Stimulated activated effector memory CD8-positive, alpha-beta T cell treated with anti-CD3 and anti-CD28 coated beads, Interleukin-12 subunit alpha, Interleukin-12 subunit beta, amount 100 ng/mL, for 72 hours (primary cell): ENCODE measurements around the gene SASH1.

Source experiments
- ATAC-seq: fragments of 150-1000 bp; cut with Tn5 transposase; 2 replicates; pipeline ENCODE4 v1.10.0; 2021
- DNase-seq, 2 donors: peaks; one replicate each; pipeline ENCODE4 v3.0.0; 2021 to 2022; ENCODE audit warnings: low spot score in 2 of 2
- H3K27ac Mint-ChIP-seq: one replicate; pipeline ENCODE4 v1.8.0; 2022; ENCODE audit warnings: mild to moderate bottlenecking, mixed read lengths
- H3K36me3 Mint-ChIP-seq: one replicate; pipeline ENCODE4 v1.8.0; 2022; ENCODE audit warnings: mild to moderate bottlenecking, mixed read lengths
- H3K4me1 Mint-ChIP-seq: one replicate; pipeline ENCODE4 v1.8.0; 2022; ENCODE audit warnings: mixed read lengths
- H3K4me3 Mint-ChIP-seq: one replicate; pipeline ENCODE4 v1.8.0; 2022; ENCODE audit warnings: mild to moderate bottlenecking, mixed read lengths
- H3K9me3 Mint-ChIP-seq: one replicate; pipeline ENCODE4 v1.8.0; 2022; ENCODE audit warnings: mixed read lengths

Gene SASH1

DNA sequence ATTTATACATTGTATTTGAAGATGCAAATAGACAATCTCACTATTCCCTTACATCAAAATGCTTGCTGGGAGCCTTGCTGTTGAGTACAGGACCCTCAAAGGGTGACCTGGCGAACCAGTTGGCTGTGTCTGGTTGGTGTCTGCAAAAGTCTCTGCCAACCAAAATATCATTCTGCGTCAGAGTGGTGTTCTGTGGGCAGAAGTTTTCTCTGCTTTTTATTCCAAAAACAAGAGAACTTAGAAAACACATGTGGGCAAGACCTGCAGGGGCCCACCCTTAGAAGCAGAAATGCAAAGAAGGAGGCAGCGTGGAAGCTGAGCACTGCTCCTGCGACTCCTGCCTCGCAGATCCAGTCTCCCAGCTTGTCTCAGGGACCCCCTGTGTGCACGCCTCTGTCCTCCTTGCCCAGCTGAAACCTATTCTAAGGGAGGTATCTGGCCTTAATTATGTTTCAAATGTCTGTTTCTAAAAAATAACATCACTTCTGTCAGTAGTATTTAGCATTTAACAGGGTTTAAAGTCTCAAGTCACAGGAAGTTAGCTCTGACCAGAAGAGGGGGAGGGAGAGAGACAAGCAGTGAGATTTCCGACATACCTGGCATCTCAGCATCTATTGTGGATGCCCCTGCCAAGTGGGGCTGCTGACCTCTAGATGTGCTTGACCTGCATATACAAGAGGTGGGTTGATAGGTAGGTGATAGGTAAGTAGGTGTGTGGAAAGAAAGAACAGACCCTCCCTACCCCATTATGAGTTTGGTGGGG lies 101.3 kb downstream of the SASH1 start:
- Mint-ChIP-seq H3K9me3 (no peaks in the 10 kb centered on the region), H3K27ac (no peak overlapping the region), H3K4me3 (no peak overlapping the region), H3K36me3 (no peaks in the 10 kb centered on the region), H3K4me1 (peaks cover 25% of the 10 kb centered on the region)
- ATAC-seq (no peak), DNase-seq (no peak)

DNA sequence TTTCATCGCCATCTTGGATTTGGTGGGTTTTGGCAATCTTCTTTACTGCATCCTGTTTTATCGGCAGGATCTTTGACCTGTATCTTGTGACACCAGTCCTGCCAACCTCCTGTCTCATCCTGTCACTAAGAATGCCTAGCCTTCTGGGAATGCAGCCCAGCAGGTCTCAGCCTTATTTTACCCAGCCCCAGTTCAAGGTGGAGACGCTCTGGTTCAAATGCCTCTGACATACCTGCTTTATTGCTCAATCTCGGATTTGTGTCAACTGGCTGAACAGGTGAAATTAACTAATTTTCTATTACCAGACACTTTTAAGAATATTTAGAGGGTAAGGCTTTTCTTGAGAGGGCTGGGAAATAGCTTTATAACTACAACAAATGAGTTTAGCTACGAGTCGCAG lies 102.5 kb downstream of the SASH1 start:
- ATAC-seq (no peak), DNase-seq (no peak)
- Mint-ChIP-seq H3K9me3 (no peaks in the 10 kb centered on the region), H3K4me3 (no peak overlapping the region), H3K27ac (no peak overlapping the region), H3K4me1 (peaks cover 26% of the 10 kb centered on the region), H3K36me3 (no peaks in the 10 kb centered on the region)

DNA sequence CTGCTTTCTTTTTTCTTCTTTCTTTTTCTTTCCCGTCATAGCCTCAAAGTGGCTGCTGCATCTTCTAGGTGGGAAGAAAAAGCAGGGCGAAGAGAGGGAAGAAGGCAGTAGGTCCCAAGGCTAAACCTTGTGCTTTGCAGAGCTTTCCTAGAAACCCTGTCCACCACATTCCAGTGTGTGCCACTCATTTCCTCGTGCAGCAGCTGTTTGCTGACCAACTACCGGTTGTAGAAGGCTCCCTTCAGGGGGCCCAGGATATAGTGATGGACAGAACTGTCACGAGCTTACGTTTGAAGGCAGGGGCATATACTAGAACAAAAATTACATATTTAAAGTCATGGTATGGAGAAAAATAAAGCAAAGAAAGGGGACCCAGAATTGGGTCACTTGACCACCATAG lies 103.0 kb downstream of the SASH1 start:
- DNase-seq (no peak), ATAC-seq (no peak)
- Mint-ChIP-seq H3K27ac (no peak overlapping the region), H3K36me3 (no peaks in the 10 kb centered on the region), H3K4me3 (no peak overlapping the region), H3K9me3 (no peaks in the 10 kb centered on the region), H3K4me1 (peaks cover 26% of the 10 kb centered on the region)

DNA sequence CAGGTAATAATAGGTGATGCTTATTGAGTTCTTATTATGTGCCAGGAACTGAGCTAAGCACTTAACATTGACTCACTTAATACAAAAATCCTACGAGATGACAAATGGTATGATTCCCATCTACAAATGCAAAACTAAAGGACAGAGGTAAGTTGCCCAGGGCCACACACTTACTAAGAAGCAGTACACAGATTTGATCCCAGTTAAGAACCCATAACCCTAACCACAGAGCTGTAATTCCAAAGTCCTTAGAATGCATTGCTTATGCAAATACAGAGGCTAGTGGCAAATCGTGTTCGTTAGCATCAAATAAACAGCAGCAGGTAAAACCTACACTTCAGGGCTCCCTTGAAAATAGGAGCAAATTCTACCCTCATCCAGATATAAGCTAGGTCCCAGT lies 104.0 kb downstream of the SASH1 start:
- Mint-ChIP-seq H3K36me3 (no peaks in the 10 kb centered on the region), H3K9me3 (no peaks in the 10 kb centered on the region), H3K27ac (no peak overlapping the region), H3K4me1 (peaks cover 30% of the 10 kb centered on the region), H3K4me3 (no peak overlapping the region)
- ATAC-seq, result no peak
- DNase-seq, result no peak

DNA sequence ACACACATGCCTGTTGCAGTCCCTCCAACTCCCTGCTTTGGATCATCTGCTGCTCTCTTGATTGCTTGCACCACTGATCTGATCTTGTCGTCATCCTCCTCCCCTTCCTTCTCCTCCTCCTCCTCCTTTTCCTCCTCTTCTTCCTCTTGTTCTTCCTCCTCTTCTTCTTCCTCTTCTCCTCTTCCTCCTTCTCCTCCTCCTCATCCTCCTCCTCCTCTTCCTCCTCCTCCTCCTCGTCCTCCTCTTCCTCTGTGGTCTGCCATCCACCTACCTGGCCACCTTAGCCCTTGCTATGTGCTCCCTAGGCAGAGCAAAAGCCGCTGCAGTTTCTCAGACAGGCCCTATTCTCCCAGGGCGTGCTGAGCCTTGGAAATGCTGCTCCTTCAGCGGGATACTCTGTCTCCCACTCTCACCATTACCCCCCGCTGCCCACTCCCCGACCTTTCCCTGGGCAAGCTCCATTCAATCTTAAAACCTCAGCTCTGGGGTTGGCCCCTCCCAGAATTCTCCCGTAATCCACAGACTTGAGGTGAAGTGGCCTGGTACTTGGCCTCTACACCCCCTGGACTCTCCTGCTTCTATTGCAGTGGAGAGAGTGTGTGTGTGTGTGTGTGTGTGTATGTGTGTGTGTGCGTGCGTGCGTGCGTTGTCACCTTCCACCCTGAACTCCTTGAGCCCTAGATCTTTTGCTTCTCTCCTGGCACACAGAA lies 105.0 kb downstream of the SASH1 start:
- Mint-ChIP-seq H3K4me3 (no peak overlapping the region), H3K36me3 (no peaks in the 10 kb centered on the region), H3K27ac (no peak overlapping the region), H3K9me3 (no peaks in the 10 kb centered on the region), H3K4me1 (peaks cover 37% of the 10 kb centered on the region)
- ATAC-seq, result no peak
- no peak for DNase-seq

DNA sequence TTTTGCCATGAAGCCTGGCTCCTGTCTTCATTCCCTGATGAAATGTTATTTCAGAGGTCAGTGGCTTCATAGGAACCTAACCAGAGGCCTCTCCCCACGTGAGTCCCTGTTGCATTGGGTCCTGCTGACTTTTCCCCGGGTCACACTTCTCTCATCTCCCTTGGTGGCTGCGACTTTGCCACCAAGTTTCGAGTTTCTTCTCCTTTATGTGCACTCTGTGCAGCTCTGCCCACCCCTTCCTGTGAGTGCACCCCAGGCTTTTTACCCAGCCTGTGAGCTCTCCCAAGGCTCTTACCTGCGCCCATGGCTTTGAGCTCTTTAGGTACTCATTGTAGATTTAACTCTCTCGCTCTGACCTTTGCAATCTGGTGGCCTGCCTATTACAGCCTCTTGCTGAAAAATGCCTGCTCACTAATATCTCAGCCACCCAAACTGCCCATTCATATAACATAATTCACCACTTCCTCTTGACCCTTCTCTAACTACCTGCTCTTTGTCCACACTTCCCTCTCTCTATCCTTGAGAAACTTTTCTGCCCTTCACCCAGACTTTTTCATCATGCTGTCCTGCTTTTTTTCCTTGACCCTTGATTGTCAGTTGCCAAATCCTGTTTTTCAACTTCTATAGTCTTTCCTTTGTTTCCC lies 105.9 kb downstream of the SASH1 start:
- Mint-ChIP-seq H3K9me3 (no peaks in the 10 kb centered on the region), H3K36me3 (no peaks in the 10 kb centered on the region), H3K4me3 (no peak overlapping the region), H3K27ac (no peak overlapping the region), H3K4me1 (peaks cover 38% of the 10 kb centered on the region)
- DNase-seq, result no peak
- peak; percentile 63 for ATAC-seq

DNA sequence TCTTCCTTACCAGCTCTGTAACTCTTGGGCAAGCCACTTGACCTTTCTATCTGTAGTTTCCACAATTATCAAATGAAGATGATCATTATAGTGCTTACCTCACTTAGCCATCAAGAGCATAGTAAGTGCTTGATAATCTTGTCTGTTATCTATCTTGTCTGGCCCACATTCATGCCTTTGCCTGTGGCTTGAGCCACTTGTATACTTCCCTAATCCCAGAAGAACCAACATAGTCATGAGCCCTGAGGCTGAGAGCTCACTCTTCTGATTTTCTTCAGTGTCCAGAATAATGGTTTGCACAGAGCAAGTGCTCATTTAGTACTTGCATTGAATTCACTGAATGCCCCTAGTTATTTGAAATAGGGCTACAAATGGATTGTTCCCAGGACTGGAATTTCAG lies 108.2 kb downstream of the SASH1 start:
- H3K36me3 Mint-ChIP-seq, result no peaks in the 10 kb centered on the region
- no peak overlapping the region for H3K4me3 Mint-ChIP-seq
- no peak overlapping the region for H3K27ac Mint-ChIP-seq

DNA sequence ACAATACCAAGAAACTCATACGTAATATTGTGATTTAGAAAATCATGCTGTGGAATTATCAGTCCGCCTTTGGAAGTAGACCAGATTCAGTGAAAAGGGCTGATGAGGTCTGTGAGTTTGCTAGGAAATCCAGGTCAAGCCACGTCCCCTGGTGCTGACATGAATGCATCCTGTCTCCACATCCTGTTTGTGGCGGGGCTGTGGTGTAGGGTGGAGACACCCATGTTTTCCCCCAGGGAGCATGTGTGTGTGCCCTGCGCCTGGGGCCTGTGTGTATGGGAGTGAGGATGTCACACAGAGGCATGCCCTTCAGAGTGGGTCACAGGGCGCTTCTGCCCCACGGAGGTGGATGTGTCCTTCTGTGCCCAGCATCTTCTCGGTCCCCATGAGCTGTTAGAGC lies 109.1 kb downstream of the SASH1 start:
- no peak overlapping the region for H3K4me3 Mint-ChIP-seq
- H3K27ac Mint-ChIP-seq, result no peak overlapping the region
- H3K36me3 Mint-ChIP-seq, result no peaks in the 10 kb centered on the region
- no peaks in the 10 kb centered on the region for H3K9me3 Mint-ChIP-seq
- ATAC-seq, result peak; percentile 91
- H3K4me1 Mint-ChIP-seq, result peaks cover 38% of the 10 kb centered on the region
- DNase-seq, result peak; percentile 31 to 65

More for the DNA sequence above, 108.2 kb downstream of the SASH1 start:
- H3K9me3 Mint-ChIP-seq, result no peaks in the 10 kb centered on the region
- H3K4me1 Mint-ChIP-seq, result peaks cover 38% of the 10 kb centered on the region
- ATAC-seq (no peak), DNase-seq (no peak)

DNA sequence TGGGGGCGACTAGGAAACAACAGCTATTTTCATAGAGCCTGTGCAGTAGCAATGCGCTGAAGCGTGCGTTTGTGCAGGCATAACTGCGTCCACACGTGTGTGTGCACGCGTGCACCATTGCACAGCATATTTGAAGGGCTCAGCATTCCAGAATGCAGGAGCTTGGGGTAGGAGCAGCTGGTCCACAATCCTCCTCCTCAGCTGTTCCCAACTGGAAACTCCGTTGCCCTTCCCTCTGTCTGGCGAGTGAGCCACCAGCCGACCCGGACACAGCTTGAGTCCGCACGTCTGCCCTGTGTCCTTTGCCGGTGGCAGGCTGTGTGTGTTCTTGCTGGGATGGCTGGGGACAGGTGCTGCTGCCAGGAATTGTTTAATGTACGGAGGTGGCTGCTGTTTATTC lies 110.2 kb downstream of the SASH1 start:
- no peak for DNase-seq
- Mint-ChIP-seq H3K27ac (no peak overlapping the region), H3K9me3 (no peaks in the 10 kb centered on the region), H3K4me3 (no peak overlapping the region), H3K36me3 (no peaks in the 10 kb centered on the region), H3K4me1 (peaks cover 32% of the 10 kb centered on the region)
- ATAC-seq, result no peak

DNA sequence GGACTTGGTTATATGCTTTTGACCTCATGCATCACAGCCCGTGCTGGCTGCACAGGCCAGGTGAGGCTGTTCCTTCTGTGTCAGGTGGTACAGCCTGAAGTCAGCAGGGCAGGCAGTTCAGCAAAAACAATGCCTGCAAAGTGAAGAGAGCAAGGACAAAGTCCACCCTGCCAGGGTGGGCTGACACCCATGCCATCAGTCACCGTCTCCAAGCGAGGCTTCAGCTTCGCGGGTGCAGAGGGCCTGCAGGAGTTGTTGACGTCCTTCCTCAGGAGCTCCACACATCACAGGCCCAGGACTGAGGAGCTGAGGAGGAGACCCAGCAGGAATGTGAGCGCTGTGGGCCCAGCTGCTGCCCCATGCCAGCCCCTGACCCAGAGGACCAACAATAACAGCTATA lies 111.3 kb downstream of the SASH1 start:
- no peak for ATAC-seq
- no peaks in the 10 kb centered on the region for H3K9me3 Mint-ChIP-seq

DNA sequence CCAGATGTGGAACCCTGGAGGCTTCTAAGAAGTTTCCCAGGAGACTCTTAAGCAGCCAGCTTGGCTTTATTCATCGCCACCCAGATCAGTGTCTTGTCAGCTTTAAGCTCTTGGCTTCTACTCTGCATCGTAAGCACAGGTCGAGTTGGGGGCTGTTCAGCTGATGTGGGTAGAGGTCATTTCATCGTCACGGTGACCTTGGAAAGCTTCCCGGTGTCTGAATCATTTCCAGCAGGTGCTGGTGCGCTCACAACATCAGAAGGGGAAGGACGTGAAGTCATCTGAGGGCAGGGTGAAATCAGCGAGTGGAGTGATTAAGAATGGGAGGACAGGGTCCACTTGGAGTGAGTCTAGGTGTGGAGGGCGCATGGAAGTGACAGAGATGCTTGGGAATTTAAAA lies 112.6 kb downstream of the SASH1 start:
- H3K36me3 Mint-ChIP-seq, result no peaks in the 10 kb centered on the region
- H3K4me3 Mint-ChIP-seq, result no peak overlapping the region
- H3K27ac Mint-ChIP-seq, result no peak overlapping the region
- DNase-seq, result no peak
- no peaks in the 10 kb centered on the region for H3K9me3 Mint-ChIP-seq
- H3K4me1 Mint-ChIP-seq, result peaks cover 20% of the 10 kb centered on the region
- ATAC-seq, result no peak

More for the DNA sequence above, 111.3 kb downstream of the SASH1 start:
- DNase-seq, result no peak
- Mint-ChIP-seq H3K27ac (no peak overlapping the region), H3K4me3 (no peak overlapping the region), H3K36me3 (no peaks in the 10 kb centered on the region), H3K4me1 (peaks cover 21% of the 10 kb centered on the region)

DNA sequence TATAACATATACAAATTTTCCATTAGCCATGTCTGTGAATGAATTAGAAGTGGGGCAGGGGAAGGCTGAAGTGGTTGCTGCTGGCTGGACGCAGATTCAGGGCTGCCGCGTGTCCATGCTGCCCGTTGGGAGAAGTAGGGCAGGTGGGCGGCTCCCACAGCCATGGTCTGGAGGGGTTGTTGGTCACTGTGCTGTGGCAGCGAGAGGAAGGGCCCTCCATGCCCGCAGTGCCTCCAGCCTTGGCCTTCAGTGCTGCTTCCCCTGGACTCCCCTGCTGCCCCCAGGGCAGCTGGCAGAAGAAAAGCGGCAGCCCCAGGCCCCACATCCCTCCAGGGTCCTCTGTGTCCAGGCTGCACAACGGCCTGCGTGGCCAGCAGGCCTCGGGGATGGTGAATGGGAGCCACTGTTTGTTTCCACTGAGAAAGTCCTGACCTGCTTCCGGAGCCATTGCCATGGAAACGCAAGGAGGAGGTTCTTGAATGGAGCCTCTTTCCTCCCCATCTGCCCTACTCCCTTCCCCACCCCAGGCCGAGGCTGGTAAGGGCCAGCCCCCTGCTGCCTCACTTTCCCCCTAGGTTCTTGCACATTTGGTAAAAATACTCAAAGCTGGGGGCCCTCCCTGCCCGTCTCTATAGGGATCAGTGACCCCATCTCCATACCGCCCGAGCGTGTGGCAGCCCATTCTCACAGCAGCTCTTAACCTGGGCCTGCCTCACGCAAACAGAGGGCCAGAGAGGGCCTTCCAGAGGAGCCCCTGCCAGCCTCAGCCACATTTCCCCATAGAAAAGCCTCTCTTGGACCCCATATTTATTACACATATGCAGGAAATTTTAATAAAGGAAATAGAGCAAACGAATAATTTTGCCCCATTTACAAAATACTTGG lies 113.3 kb downstream of the SASH1 start:
- Mint-ChIP-seq H3K4me3 (no peak overlapping the region), H3K4me1 (peaks cover 18% of the 10 kb centered on the region), H3K9me3 (no peaks in the 10 kb centered on the region), H3K27ac (no peak overlapping the region), H3K36me3 (no peaks in the 10 kb centered on the region)
- ATAC-seq (no peak), DNase-seq (no peak)

DNA sequence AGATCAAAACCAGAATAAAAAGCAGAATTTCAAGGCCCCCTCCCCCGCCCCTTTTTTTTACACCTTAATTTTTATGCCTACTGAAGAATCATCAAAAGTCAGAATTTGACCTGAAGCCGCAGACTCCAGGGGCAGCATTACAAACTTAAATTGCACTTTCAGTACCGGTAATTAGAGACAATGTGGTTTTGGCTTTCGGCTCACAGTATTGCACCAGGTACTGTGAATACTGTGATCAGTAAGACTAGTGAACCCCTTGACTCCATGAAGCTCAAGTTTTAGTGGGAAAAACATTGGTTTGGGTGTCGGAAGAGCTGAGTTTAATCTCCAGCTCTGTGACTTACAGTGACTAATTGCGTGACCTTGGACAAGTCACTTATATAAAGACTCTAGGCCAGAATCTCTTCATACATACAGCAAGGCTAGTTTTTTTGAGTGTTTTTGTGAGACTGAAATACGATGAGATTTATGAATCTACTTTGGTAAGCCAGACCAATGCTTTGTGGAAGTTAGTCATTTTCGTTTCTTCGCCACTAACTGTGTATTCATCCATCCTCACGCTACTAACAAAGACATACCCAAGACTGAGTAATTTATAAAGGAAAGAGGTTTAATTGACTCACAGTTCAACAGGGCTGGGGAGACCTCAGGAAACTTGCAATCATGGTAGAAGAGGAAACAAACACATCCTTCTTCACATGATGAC lies 114.7 kb downstream of the SASH1 start:
- Mint-ChIP-seq H3K36me3 (no peaks in the 10 kb centered on the region), H3K9me3 (no peaks in the 10 kb centered on the region), H3K4me3 (no peak overlapping the region), H3K4me1 (peaks cover 5% of the 10 kb centered on the region), H3K27ac (peak overlapping the region; percentile 77)
- DNase-seq (no peak), ATAC-seq (peak; percentile 89)

DNA sequence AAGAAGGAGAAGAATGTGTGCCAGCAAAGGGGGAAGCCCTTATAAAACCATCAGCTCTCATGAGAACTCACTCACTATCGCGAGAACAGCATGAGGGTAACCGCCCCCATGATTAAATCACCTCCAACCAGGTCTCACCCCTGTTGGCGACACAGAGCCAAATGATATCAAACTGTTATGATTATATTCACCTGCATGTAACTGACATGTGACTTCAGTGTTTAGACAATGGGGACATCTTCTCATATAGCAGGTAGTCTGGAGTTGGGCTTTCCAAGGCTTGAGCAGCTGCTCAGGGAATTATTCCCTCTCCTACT lies 115.2 kb downstream of the SASH1 start:
- Mint-ChIP-seq H3K27ac (peak overlapping the region; percentile 77), H3K36me3 (no peaks in the 10 kb centered on the region), H3K4me1 (no peaks in the 10 kb centered on the region), H3K4me3 (no peak overlapping the region), H3K9me3 (no peaks in the 10 kb centered on the region)
- ATAC-seq, result no peak
- no peak for DNase-seq

DNA sequence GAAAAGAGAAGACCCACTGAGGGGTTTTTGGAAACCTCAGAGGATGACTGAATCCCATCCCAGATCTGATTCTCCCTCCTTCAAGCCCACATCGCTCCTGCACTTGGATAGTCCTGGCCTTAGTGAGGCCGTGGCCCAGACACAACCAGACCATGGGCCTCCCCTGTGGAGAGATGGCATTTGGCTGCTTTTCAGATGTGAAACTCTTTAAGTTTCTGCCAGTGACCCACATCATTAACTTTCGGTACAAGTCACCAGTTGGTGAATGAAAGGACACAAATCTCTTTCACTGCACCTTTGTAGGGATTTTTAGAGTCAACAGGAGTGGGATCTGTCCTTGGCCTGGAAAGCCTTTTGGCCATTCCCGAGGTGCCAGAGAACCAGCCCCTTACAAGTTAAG lies 116.6 kb downstream of the SASH1 start:
- Mint-ChIP-seq H3K36me3 (no peaks in the 10 kb centered on the region), H3K9me3 (no peaks in the 10 kb centered on the region), H3K4me3 (no peak overlapping the region), H3K27ac (no peak overlapping the region), H3K4me1 (no peaks in the 10 kb centered on the region)
- ATAC-seq, result no peak
- DNase-seq, result no peak
